NCI-H2171 treated with DMSO at 0.1 percent for 48 hours (cell line): ENCODE results near the gene POU2AF2.

Experiments
- DNase-seq: peaks from one replicate; lab custom pipeline; 2025; lab: John Stamatoyannopoulos, UW

The POU2AF2 gene

GRCh38 chr11:111331711-111332479 is 86.4 kb downstream of the POU2AF2 start:
- DNase-seq: no peak

GRCh38 chr11:111334532-111335502 is 89.3 kb downstream of the POU2AF2 start:
- DNase-seq: peak; percentile 86

- DNase-seq: no peak
Observed at GRCh38 chr11:111335549-111335948, 90.0 kb downstream of the POU2AF2 start.
